ENCODE data around the gene TSG101. TPM values are rescaled to one million over a fixed set of nuclear protein-coding genes. Genes with fewer than 3 reads are reported as not detected.

TSG101 gene
- total and polyA plus RNA-seq, 2 experiments from 2014 or later: 59.4 to 102 TPM

- TF ChIP-seq REST (IDR thresholded peaks at IDR 0.05; ENCODE audit: unreplicated experiment) (no peak), ZNF114 (CRISPR knock-in tag; IDR thresholded peaks at IDR 0.05) (no peak), ETS1 (IDR thresholded peaks at IDR 0.05) (no peak), POLR2AphosphoS5 (IDR thresholded peaks at IDR 0.05; ENCODE audit: low read depth) (no peak)
These were observed 5.6 kb downstream of the TSG101 start (continued) for GRCh38 chr11:18521122-18521521.

- Histone ChIP-seq H4K20me1 (replicated peaks; ENCODE audit: insufficient read depth) (peaks cover 4% of the 10 kb centered on the region; the same call in 1 of the 2 replicates), H3K4me2 (no peak overlapping the region), H3K9me2 (ENCODE audit: insufficient read depth) (no peaks in the 10 kb centered on the region), H2AFZ (no peak overlapping the region), H3F3A (replicated peaks; ENCODE audit: low read depth) (no peaks in the 10 kb centered on the region), H3K79me2 (replicated peaks; ENCODE audit: insufficient read depth) (no peaks in the 10 kb centered on the region), H3K4me1 (ENCODE audit: insufficient read depth) (no peaks in the 10 kb centered on the region), H3K27ac (ENCODE audit: low read depth) (no peak overlapping the region), H3K36me3 (ENCODE audit: insufficient read depth) (peaks cover 19% of the 10 kb centered on the region), H3K4me3 (no peak overlapping the region), H3K27me3 (ENCODE audit: insufficient read depth) (no peaks in the 10 kb centered on the region)
- no peak overlapping the region for H3K4me3 Mint-ChIP-seq
- ATAC-seq: no peak
- no peak overlapping the region for H3K27ac Mint-ChIP-seq
- TF ChIP-seq ZNF462 (CRISPR knock-in tag; IDR thresholded peaks at IDR 0.05) (no peak), EZH2 (IDR thresholded peaks at IDR 0.05; ENCODE audit: low read depth, unreplicated experiment) (no peak), EZH2phosphoT487 (IDR thresholded peaks at IDR 0.05; ENCODE audit: unreplicated experiment) (no peak), POLR2AphosphoS5 (IDR thresholded peaks at IDR 0.05; ENCODE audit: low read depth) (no peak), CTCF (conservative IDR thresholded peaks at IDR 0.05; ENCODE audit: low read depth in 2 of 2) (no peak), ZNF331 (CRISPR knock-in tag; IDR thresholded peaks at IDR 0.05; ENCODE audit: low read depth) (no peak), CREB1 (CRISPR knock-in tag; IDR thresholded peaks at IDR 0.05; ENCODE audit: low read depth) (no peak)
- H3K4me1 Mint-ChIP-seq: no peaks in the 10 kb centered on the region
- H3K9me3 Mint-ChIP-seq: no peaks in the 10 kb centered on the region; the same call in 2 of the 3 replicates
- no peaks in the 10 kb centered on the region for H3K27me3 Mint-ChIP-seq (ENCODE audit: insufficient read depth, low read depth, poor library complexity)
- peaks cover 42% of the 10 kb centered on the region for H3K36me3 Mint-ChIP-seq (ENCODE audit: low read depth)
- DNase-seq (ENCODE audit: low spot score): no peak
These were observed 24.4 kb downstream of the TSG101 start for GRCh38 chr11:18502352-18502751.
